ENCODE data around the gene CDK10.

CDK10 gene, protein sequence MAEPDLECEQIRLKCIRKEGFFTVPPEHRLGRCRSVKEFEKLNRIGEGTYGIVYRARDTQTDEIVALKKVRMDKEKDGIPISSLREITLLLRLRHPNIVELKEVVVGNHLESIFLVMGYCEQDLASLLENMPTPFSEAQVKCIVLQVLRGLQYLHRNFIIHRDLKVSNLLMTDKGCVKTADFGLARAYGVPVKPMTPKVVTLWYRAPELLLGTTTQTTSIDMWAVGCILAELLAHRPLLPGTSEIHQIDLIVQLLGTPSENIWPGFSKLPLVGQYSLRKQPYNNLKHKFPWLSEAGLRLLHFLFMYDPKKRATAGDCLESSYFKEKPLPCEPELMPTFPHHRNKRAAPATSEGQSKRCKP

GRCh38 chr16:89686520-89687091 lies at the start of gene CDK10:
Gene CDK10, plus strand, starts transcription at chr16:89686689. Its CDS starts 22 bp downstream, at chr16:89686711.
- peak; percentile 96 for DNase-seq
- Mint-ChIP-seq H3K27ac (peak within 1 kb of the TSS; percentile 93), H3K4me3 (peak within 1 kb of the TSS; percentile 86), H3K27me3 (no peaks in the 10 kb centered on the region), H3K4me1 (peaks cover 16% of the 10 kb centered on the region), H3K9me3 (no peaks in the 10 kb centered on the region), H3K36me3 (ENCODE audit: low read depth) (peaks cover 23% of the 10 kb centered on the region)
- ATAC-seq: peak; percentile 91

GRCh38 chr16:89637379-89637778 lies 49.1 kb upstream of the CDK10 start:
- Mint-ChIP-seq H3K27ac (no peak overlapping the region), H3K4me1 (peaks cover 9% of the 10 kb centered on the region), H3K4me3 (no peak overlapping the region), H3K9me3 (no peaks in the 10 kb centered on the region), H3K36me3 (ENCODE audit: low read depth) (no peaks in the 10 kb centered on the region), H3K27me3 (no peaks in the 10 kb centered on the region)
- ATAC-seq (no peak), DNase-seq (no peak)

DNA sequence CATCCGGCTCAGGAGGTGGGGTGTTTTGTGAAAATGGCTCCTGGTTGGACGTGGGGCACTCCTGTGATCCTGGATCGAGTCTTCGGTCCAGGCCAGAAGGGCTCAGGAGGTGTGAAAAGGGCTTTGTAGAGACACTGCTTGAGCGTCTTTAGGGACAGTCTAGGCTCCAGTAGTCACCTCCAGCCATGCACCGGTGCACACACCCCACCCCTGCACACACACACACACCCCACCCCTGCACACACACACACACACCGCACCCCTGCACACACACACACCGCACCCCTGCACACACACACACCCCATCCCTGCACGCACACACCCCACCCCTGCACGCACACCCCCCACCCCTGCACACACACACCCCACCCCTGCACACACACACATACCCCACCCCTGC lies 48.0 kb upstream of the CDK10 start:
- ATAC-seq: no peak
- Mint-ChIP-seq H3K27me3 (no peaks in the 10 kb centered on the region), H3K36me3 (ENCODE audit: low read depth) (no peaks in the 10 kb centered on the region), H3K27ac (no peak overlapping the region), H3K9me3 (no peaks in the 10 kb centered on the region), H3K4me3 (no peak overlapping the region), H3K4me1 (peaks cover 9% of the 10 kb centered on the region)
- DNase-seq: no peak

GRCh38 chr16:89639385-89639784 lies 47.1 kb upstream of the CDK10 start:
- Mint-ChIP-seq H3K9me3 (no peaks in the 10 kb centered on the region), H3K36me3 (ENCODE audit: low read depth) (peaks cover 2% of the 10 kb centered on the region), H3K4me1 (peaks cover 9% of the 10 kb centered on the region), H3K27ac (no peak overlapping the region), H3K4me3 (no peak overlapping the region), H3K27me3 (no peaks in the 10 kb centered on the region)
- ATAC-seq (no peak), DNase-seq (no peak)

GRCh38 chr16:89641458-89642119 lies 44.9 kb upstream of the CDK10 start:
- no peaks in the 10 kb centered on the region for H3K9me3 Mint-ChIP-seq
- no peak overlapping the region for H3K4me3 Mint-ChIP-seq
- ATAC-seq (no peak), DNase-seq (no peak)
- peaks cover 9% of the 10 kb centered on the region for H3K36me3 Mint-ChIP-seq (ENCODE audit: low read depth)
- no peaks in the 10 kb centered on the region for H3K27me3 Mint-ChIP-seq
- peaks cover 9% of the 10 kb centered on the region for H3K4me1 Mint-ChIP-seq
- no peak overlapping the region for H3K27ac Mint-ChIP-seq

- H3K27me3 Mint-ChIP-seq: no peaks in the 10 kb centered on the region
- H3K36me3 Mint-ChIP-seq (ENCODE audit: low read depth): peaks cover 13% of the 10 kb centered on the region
- DNase-seq: no peak
- no peaks in the 10 kb centered on the region for H3K9me3 Mint-ChIP-seq
- no peak overlapping the region for H3K4me3 Mint-ChIP-seq
- no peak for ATAC-seq
- no peak overlapping the region for H3K27ac Mint-ChIP-seq
- peaks cover 9% of the 10 kb centered on the region for H3K4me1 Mint-ChIP-seq
Observed at GRCh38 chr16:89642574-89642973, 43.9 kb upstream of the CDK10 start.

- no peak overlapping the region for H3K4me3 Mint-ChIP-seq
- H3K4me1 Mint-ChIP-seq: peaks cover 9% of the 10 kb centered on the region
- H3K9me3 Mint-ChIP-seq: no peaks in the 10 kb centered on the region
- H3K27me3 Mint-ChIP-seq: no peaks in the 10 kb centered on the region
- ATAC-seq (no peak), DNase-seq (no peak)
- H3K27ac Mint-ChIP-seq: no peak overlapping the region
- peaks cover 18% of the 10 kb centered on the region for H3K36me3 Mint-ChIP-seq (ENCODE audit: low read depth)
Observed at GRCh38 chr16:89643769-89644300, 42.7 kb upstream of the CDK10 start.

GRCh38 chr16:89645122-89645521 lies 41.4 kb upstream of the CDK10 start:
- Mint-ChIP-seq H3K9me3 (no peaks in the 10 kb centered on the region), H3K4me3 (no peak overlapping the region), H3K36me3 (ENCODE audit: low read depth) (peaks cover 24% of the 10 kb centered on the region), H3K27me3 (no peaks in the 10 kb centered on the region), H3K4me1 (peaks cover 9% of the 10 kb centered on the region), H3K27ac (no peak overlapping the region)
- DNase-seq (no peak), ATAC-seq (no peak)

DNA sequence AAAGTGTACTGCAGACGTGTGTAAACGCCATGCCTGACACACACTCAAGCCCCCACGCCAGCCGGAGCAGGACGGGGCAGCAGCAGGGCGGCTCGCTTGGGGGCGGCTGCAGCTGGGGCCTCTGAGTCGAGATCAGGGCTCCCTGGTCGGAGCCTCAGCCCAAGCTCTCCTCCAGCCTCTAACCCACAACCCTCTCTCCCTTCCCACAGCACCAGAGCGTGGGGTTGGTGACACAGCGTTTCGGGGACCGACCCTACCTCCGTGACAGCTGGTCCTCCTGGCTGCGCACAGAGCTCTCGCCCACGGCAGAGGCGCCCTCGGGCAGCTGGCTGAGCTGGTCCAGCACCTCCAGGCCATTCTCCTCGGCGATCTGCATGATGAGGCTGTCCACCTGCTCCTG lies 40.2 kb upstream of the CDK10 start:
- no peak overlapping the region for H3K27ac Mint-ChIP-seq

DNA sequence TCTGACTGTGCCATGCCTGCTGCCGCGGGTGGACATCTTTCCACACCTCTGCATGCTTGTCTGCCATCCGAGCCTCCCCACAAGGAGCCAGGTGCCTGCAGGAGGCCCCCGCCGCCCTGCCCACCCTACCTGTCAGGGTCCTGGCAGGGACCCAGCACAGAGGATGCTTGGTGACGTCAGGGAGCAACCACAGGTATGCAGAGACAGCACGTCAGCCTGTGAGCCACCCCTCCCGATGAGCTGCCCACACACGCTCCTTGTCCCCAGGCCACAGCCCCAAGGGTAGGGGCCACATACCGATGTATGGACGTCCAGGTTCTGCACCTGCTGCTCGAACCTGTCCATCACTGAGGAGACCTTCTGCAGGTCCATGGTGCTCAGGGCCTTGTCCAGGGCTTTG lies 39.6 kb upstream of the CDK10 start:
- Mint-ChIP-seq H3K4me3 (no peak overlapping the region), H3K9me3 (no peaks in the 10 kb centered on the region), H3K36me3 (ENCODE audit: low read depth) (peaks cover 25% of the 10 kb centered on the region), H3K27ac (no peak overlapping the region), H3K27me3 (no peaks in the 10 kb centered on the region), H3K4me1 (no peaks in the 10 kb centered on the region)
- DNase-seq (no peak), ATAC-seq (no peak)

More for the DNA sequence above, 40.2 kb upstream of the CDK10 start:
- peaks cover 2% of the 10 kb centered on the region for H3K4me1 Mint-ChIP-seq
- H3K4me3 Mint-ChIP-seq: no peak overlapping the region
- H3K9me3 Mint-ChIP-seq: no peaks in the 10 kb centered on the region
- ATAC-seq (no peak), DNase-seq (no peak)
- peaks cover 25% of the 10 kb centered on the region for H3K36me3 Mint-ChIP-seq (ENCODE audit: low read depth)
- no peaks in the 10 kb centered on the region for H3K27me3 Mint-ChIP-seq

- DNase-seq: no peak
- Mint-ChIP-seq H3K36me3 (ENCODE audit: low read depth) (peaks cover 16% of the 10 kb centered on the region), H3K27me3 (no peaks in the 10 kb centered on the region), H3K9me3 (no peaks in the 10 kb centered on the region), H3K4me1 (peaks cover 20% of the 10 kb centered on the region), H3K4me3 (no peak overlapping the region), H3K27ac (no peak overlapping the region)
- ATAC-seq: no peak
Observed at GRCh38 chr16:89651584-89651983, 34.9 kb upstream of the CDK10 start.

DNA sequence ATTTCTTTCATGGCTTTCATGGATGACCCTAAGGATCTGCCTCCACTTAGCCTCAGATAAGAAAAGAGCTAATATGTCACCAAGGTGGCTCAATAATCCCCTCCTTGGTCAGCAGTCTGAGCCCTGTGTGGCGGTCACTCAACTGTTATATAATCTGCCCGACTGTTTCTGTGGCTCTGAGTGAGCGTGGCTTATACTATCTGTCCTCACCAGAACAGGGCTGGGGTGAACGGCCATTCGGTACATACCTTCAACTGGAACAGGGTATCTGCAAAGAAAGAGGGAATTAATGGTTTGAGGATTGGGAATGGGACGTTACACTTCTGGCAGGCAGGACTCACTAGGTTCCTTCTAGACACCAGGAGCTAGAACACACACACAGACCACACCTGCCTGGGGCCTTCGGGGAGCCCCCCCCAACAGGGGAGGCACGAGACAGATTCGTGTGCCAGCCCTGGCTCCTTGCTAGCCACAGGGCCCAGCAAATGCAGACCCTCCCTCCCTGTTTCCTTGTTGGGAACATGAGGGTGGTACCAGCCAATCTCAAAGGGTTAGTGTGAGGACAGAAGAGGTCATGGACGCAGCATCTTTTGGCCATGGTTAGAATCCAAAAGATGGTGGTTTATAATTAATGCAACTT lies 32.7 kb upstream of the CDK10 start:
- no peak overlapping the region for H3K4me3 Mint-ChIP-seq
- no peak overlapping the region for H3K27ac Mint-ChIP-seq
- H3K36me3 Mint-ChIP-seq (ENCODE audit: low read depth): peaks cover 11% of the 10 kb centered on the region
- H3K27me3 Mint-ChIP-seq: no peaks in the 10 kb centered on the region
- H3K4me1 Mint-ChIP-seq: peaks cover 28% of the 10 kb centered on the region
- no peak for DNase-seq
- H3K9me3 Mint-ChIP-seq: no peaks in the 10 kb centered on the region
- ATAC-seq: no peak

GRCh38 chr16:89655062-89655643 lies 31.3 kb upstream of the CDK10 start:
- DNase-seq (no peak), ATAC-seq (no peak)
- H3K4me1 Mint-ChIP-seq: peaks cover 35% of the 10 kb centered on the region
- peak overlapping the region; percentile 87 for H3K4me3 Mint-ChIP-seq
- H3K9me3 Mint-ChIP-seq: no peaks in the 10 kb centered on the region
- no peaks in the 10 kb centered on the region for H3K27me3 Mint-ChIP-seq
- no peak overlapping the region for H3K27ac Mint-ChIP-seq
- peaks cover 5% of the 10 kb centered on the region for H3K36me3 Mint-ChIP-seq (ENCODE audit: low read depth)

GRCh38 chr16:89656435-89657121 lies 29.9 kb upstream of the CDK10 start:
- H3K27ac Mint-ChIP-seq: peak overlapping the region; percentile 64
- peaks cover 19% of the 10 kb centered on the region for H3K36me3 Mint-ChIP-seq (ENCODE audit: low read depth)
- H3K4me3 Mint-ChIP-seq: peak overlapping the region; percentile 87
- DNase-seq (no peak), ATAC-seq (no peak)
- H3K4me1 Mint-ChIP-seq: peaks cover 35% of the 10 kb centered on the region
- H3K27me3 Mint-ChIP-seq: no peaks in the 10 kb centered on the region
- H3K9me3 Mint-ChIP-seq: no peaks in the 10 kb centered on the region

Measured in activated naive CD8-positive, alpha-beta T cell treated with anti-CD3 and anti-CD28 coated beads, Interleukin-2, amount 50 U/mL, for 24 hours (primary cell).